Measurements from ENCODE around the gene CAMTA1. TPM values are rescaled to one million over a fixed set of nuclear protein-coding genes. Genes with fewer than 3 reads are reported as not detected.

The CAMTA1 gene
- total and polyA plus RNA-seq, 9 of the 15 experiments (the other 6 are each of a cell fraction or from before 2014, with no cell fraction given): 43.9 to 161 (median 65.9) TPM

DNA sequence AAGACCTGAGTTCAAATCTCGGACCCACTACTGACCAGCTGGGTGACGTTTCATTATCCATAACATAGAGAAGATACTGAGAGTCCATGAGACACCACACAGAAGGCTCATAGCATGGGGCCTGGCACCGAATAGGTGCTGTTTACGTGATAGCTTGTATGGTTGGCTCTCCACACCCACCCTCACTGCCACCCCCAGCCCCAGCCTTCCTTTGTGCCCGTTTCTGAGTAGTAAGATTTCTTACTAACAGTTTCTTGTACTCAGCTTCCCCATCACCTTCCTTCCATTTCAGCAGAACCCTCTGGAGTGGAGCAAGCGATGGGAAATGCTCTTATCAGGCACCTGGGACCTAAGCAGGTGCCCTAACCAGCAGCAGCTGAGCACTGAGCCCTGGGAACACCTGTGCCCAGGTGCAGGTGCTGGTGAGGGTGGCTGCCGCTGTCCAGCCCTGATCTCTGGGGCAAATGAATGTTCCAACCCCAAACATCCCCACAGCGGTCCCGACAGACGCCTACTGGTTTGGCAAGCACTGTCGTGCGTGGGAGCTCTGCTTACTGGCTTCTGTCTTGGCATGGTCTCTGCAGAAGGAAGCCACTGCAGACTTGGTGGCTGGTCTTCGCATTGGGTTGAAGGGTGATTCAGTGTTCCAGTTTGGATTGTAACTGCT is 225.4 kb downstream of the CAMTA1 start (continued):
- no peak for TF ChIP-seq ZNF740 (CRISPR knock-in tag; IDR thresholded peaks at IDR 0.05)
- no peak for TF ChIP-seq ZNF740 (tag; IDR thresholded peaks at IDR 0.05)
- TF ChIP-seq E2F8 (IDR thresholded peaks at IDR 0.05; ENCODE audit: low read depth, partially characterized antibody): no peak
- TF ChIP-seq ZBTB8A (IDR thresholded peaks at IDR 0.05; ENCODE audit: partially characterized antibody): no peak
- no peak for TF ChIP-seq EHMT2 (IDR thresholded peaks at IDR 0.05)
- no peak for TF ChIP-seq SMAD3 (CRISPR knock-in tag; conservative IDR thresholded peaks at IDR 0.05)
- TF ChIP-seq NFYB (IDR thresholded peaks at IDR 0.05; ENCODE audit: extremely low read depth, insufficient read length): no peak
